ENCODE results near the gene SP140.

- TF ChIP-seq CTCF (conservative IDR thresholded peaks at IDR 0.05; ENCODE audit: low read depth, low read length) (no peak), EZH2 (IDR thresholded peaks at IDR 0.05; ENCODE audit: borderline replicate concordance, low read depth, low read length, poor library complexity, severe bottlenecking) (no peak)
Observed at GRCh38 chr2:230358305-230358704, 132.8 kb downstream of the SP140 start.
